Astrocyte (in vitro differentiated cells and primary cell): ENCODE measurements around the gene CGREF1. TPM values are rescaled to one million over a fixed set of nuclear protein-coding genes. Genes with fewer than 3 reads are reported as not detected.

ENCODE experiments used
- DNase-seq: peaks from one replicate; pipeline ENCODE4 v3.0.0-alpha.2; 2010; ENCODE audit warnings: low read depth
- FAIRE-seq: peaks from 2 replicates; lab custom pipeline; 2011; peaks lifted over from hg19 to GRCh38; lab: Jason Lieb, UNC
- H2AFZ ChIP-seq: 2 replicates; pipeline ENCODE4 v1.6.0; 2012; ENCODE audit warnings: low read depth, low read length, inconsistent platforms
- H3K27ac ChIP-seq: 2 replicates; pipeline ENCODE4 v1.5.1; 2011; ENCODE audit warnings: low read depth, low read length, inconsistent platforms
- H3K27me3 ChIP-seq: 2 replicates; pipeline ENCODE4 v1.6.0; 2011; ENCODE audit warnings: low read length, inconsistent platforms; ENCODE audit not compliant: insufficient read depth
- H3K36me3 ChIP-seq: 2 replicates; pipeline ENCODE4 v1.5.1; 2011; ENCODE audit warnings: low read length, inconsistent platforms; ENCODE audit not compliant: insufficient read depth
- H3K4me1 ChIP-seq: 2 replicates; pipeline ENCODE4 v1.5.1; 2011; ENCODE audit warnings: low read length, inconsistent platforms; ENCODE audit not compliant: insufficient read depth
- H3K4me2 ChIP-seq: 2 replicates; pipeline ENCODE4 v1.6.0; 2012; ENCODE audit warnings: low read length, inconsistent platforms
- H3K4me3 ChIP-seq: 2 replicates; pipeline ENCODE4 v1.5.1; 2011; ENCODE audit warnings: low read depth, mild to moderate bottlenecking, low read length, inconsistent platforms; ENCODE audit not compliant: insufficient read depth
- H3K79me2 ChIP-seq: 2 replicates; pipeline ENCODE4 v1.6.0; 2012; ENCODE audit warnings: mild to moderate bottlenecking, low read length, inconsistent platforms; ENCODE audit not compliant: insufficient read depth
- H3K9ac ChIP-seq: 2 replicates; pipeline ENCODE4 v1.6.0; 2012; ENCODE audit warnings: mild to moderate bottlenecking, low read length, inconsistent platforms
- H3K9me3 ChIP-seq: 2 replicates; pipeline ENCODE4 v1.5.1; 2012; ENCODE audit warnings: low read depth, mild to moderate bottlenecking, low read length, inconsistent platforms; ENCODE audit not compliant: insufficient read depth
- H4K20me1 ChIP-seq: 2 replicates; pipeline ENCODE4 v1.6.0; 2012; ENCODE audit warnings: low read length, inconsistent platforms; ENCODE audit not compliant: insufficient read depth
- H3K27ac Mint-ChIP-seq: one replicate; pipeline ENCODE4 v1.8.0; 2021; ENCODE audit warnings: mild to moderate bottlenecking, mixed read lengths; ENCODE audit not compliant: unreplicated experiment
- H3K27me3 Mint-ChIP-seq: one replicate; pipeline ENCODE4 v1.8.0; 2021; ENCODE audit warnings: low read depth, mixed read lengths; ENCODE audit not compliant: unreplicated experiment
- H3K36me3 Mint-ChIP-seq: one replicate; pipeline ENCODE4 v1.8.0; 2021; ENCODE audit warnings: low read depth, mixed read lengths; ENCODE audit not compliant: unreplicated experiment
- H3K4me1 Mint-ChIP-seq: one replicate; pipeline ENCODE4 v1.8.0; 2021; ENCODE audit warnings: low read depth, mixed read lengths; ENCODE audit not compliant: unreplicated experiment
- H3K4me3 Mint-ChIP-seq: one replicate; pipeline ENCODE4 v1.8.0; 2021; ENCODE audit warnings: mild to moderate bottlenecking, moderate library complexity, mixed read lengths; ENCODE audit not compliant: unreplicated experiment
- H3K9me3 Mint-ChIP-seq: one replicate; pipeline ENCODE4 v1.8.0; 2021; ENCODE audit warnings: mild to moderate bottlenecking, mixed read lengths; ENCODE audit not compliant: unreplicated experiment
- EZH2 ChIP-seq: IDR thresholded peaks from 2 replicates; pipeline ENCODE4 v1.6.1; 2012; ENCODE audit warnings: mild to moderate bottlenecking, low read length, inconsistent platforms; ENCODE audit not compliant: insufficient read depth
- total RNA-seq: library from RNA; stranded (reverse); gene quantifications from 2 replicates; pipeline ENCODE4 v1.2.1, GENCODE V29; 2021
- TF ChIP-seq, protein P1 (sequence below): IDR thresholded peaks from 2 replicates; pipeline ENCODE4 v1.5.1; 2011; ENCODE audit warnings: low read depth, mild to moderate bottlenecking, inconsistent platforms, low read length, moderate library complexity; ENCODE audit not compliant: insufficient read depth

Gene CGREF1
- total RNA-seq, 1 donor from 2014 or later: 1.8 TPM

DNA sequence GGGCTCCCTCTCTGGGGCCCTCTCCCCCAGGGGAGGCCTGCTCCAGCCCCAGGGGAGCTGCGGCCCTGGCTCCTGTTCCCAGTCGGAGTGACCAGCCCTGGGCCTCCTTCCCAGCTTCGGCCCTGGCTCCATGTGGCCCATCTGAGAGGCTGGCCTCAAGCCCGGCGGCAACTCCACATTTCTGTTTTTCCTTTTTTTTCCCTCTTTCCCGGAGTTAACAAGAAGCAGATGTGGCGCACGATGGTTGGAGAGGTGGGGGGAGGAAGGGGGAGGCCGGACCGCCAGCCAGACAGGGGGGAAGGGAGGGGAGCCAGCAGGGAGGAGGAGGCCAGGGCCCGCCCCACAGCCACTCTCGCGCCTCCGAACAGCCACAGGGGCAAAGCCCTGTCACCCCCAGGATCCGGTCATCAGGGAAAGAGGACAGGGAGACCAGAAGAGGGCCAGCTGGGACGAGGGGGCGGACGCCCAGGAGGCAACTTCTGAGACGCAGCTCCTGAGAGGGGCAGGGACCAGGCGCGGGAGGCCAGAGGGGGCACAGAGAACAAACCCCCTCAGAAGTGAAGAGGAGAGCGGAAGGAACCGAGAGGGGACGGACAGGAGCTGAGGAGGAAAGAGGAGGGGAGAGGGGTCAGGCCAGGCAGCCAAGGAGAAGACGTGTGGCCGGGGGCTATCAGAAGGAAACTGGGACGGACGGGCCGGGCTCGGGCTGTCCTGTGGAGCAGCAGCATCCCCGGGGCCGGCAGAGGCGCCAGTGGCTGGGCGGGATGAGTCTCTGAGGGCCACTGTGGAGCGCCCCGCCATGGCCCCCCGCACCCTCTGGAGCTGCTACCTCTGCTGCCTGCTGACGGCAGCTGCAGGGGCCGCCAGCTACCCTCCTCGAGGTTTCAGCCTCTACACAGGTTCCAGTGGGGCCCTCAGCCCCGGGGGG is 40.4 kb downstream of the CGREF1 start, which contains the start of gene EMILIN1:
Gene EMILIN1, plus strand, starts transcription at position 349 of the 928 bp plus-strand sequence. Its CDS starts 451 bp downstream, at position 800.
- no peak within 1 kb of the TSS for H3K27ac Mint-ChIP-seq
- H3K36me3 ChIP-seq: peaks cover 2% of the 10 kb centered on the region
- H3K4me3 ChIP-seq: peak within 1 kb of the TSS; percentile 63
- H3K4me2 ChIP-seq: peak within 1 kb of the TSS; percentile 92
- peaks cover 8% of the 10 kb centered on the region for H4K20me1 ChIP-seq
- H3K9ac ChIP-seq: peak within 1 kb of the TSS; percentile 88
- DNase-seq: peak; percentile 90
- H3K79me2 ChIP-seq: peaks cover 22% of the 10 kb centered on the region
- peaks cover 1% of the 10 kb centered on the region for H3K36me3 Mint-ChIP-seq
- peak within 1 kb of the TSS; percentile 76 for H3K27ac ChIP-seq
- no peak for FAIRE-seq
- TF ChIP-seq EZH2: no peak
- TF ChIP-seq, protein P1, sequence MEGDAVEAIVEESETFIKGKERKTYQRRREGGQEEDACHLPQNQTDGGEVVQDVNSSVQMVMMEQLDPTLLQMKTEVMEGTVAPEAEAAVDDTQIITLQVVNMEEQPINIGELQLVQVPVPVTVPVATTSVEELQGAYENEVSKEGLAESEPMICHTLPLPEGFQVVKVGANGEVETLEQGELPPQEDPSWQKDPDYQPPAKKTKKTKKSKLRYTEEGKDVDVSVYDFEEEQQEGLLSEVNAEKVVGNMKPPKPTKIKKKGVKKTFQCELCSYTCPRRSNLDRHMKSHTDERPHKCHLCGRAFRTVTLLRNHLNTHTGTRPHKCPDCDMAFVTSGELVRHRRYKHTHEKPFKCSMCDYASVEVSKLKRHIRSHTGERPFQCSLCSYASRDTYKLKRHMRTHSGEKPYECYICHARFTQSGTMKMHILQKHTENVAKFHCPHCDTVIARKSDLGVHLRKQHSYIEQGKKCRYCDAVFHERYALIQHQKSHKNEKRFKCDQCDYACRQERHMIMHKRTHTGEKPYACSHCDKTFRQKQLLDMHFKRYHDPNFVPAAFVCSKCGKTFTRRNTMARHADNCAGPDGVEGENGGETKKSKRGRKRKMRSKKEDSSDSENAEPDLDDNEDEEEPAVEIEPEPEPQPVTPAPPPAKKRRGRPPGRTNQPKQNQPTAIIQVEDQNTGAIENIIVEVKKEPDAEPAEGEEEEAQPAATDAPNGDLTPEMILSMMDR: no peak
- peaks cover 51% of the 10 kb centered on the region for H3K4me1 ChIP-seq
- H2AFZ ChIP-seq: peak within 1 kb of the TSS; percentile 85
- no peaks in the 10 kb centered on the region for H3K27me3 ChIP-seq
- H3K27me3 Mint-ChIP-seq: peaks cover 4% of the 10 kb centered on the region
- H3K4me3 Mint-ChIP-seq: peak within 1 kb of the TSS; percentile 46
- no peaks in the 10 kb centered on the region for H3K9me3 Mint-ChIP-seq
- H3K9me3 ChIP-seq: no peaks in the 10 kb centered on the region
- peaks cover 19% of the 10 kb centered on the region for H3K4me1 Mint-ChIP-seq

DNA sequence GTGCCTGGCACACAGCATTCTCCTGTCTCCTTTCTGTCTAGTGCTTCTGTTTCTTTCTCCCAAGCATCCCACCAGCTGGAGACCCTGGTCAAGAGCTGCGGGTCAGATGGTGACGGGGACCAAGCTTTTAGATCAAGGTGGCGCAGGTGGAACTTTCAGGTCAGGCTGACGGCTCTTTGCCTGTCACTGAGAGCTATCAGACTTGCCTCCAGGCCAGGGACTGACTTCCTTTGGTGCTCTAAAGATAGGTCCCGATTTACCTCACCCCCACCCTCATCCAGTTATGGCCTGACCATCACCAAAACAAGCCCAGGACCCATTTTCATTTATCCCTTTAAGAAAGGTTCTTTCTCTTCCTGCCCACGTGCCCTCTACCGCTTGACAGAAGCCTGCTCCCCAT is 41.7 kb downstream of the CGREF1 start:
- H2AFZ ChIP-seq: no peak overlapping the region
- no peak overlapping the region for H3K4me3 ChIP-seq
- peak overlapping the region; percentile 80 for H3K27ac Mint-ChIP-seq
- H3K27ac ChIP-seq: no peak overlapping the region
- TF ChIP-seq EZH2: no peak
- TF ChIP-seq, protein P1: no peak
- no peaks in the 10 kb centered on the region for H3K27me3 ChIP-seq
- H3K9ac ChIP-seq: no peak overlapping the region
- H3K4me1 Mint-ChIP-seq: peaks cover 22% of the 10 kb centered on the region
- no peak overlapping the region for H3K4me3 Mint-ChIP-seq
- H4K20me1 ChIP-seq: peaks cover 8% of the 10 kb centered on the region
- FAIRE-seq (no peak), DNase-seq (no peak)
- no peaks in the 10 kb centered on the region for H3K36me3 ChIP-seq
- H3K9me3 ChIP-seq: no peaks in the 10 kb centered on the region
- no peak overlapping the region for H3K4me2 ChIP-seq
- H3K4me1 ChIP-seq: peaks cover 61% of the 10 kb centered on the region
- H3K9me3 Mint-ChIP-seq: no peaks in the 10 kb centered on the region
- H3K36me3 Mint-ChIP-seq: peaks cover 1% of the 10 kb centered on the region
- H3K79me2 ChIP-seq: peaks cover 22% of the 10 kb centered on the region
- H3K27me3 Mint-ChIP-seq: peaks cover 4% of the 10 kb centered on the region
